ENCODE data around the gene CPHXL2.

The CPHXL2 gene

DNA sequence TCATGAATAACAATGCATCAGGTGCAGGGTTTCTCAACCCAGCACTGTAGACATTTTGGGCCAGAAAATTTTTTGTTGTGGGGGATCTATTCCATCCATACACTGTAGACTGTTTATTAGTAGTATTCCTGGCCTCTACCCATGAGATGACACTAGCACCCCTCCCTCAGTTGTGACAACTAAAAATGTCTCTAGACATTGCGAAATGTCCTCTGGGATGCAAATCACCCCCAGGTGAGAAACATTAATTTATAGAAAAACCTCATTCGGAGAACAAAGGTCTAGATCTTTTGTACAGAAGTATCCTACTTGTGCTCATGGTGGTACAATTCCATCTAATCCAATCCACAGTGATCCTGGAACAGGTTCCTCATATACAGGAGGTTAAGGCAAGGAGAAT, 58.0 kb downstream of the CPHXL2 start:
- H3K27me3 ChIP-seq (ENCODE audit: insufficient read depth, low read depth, severe bottlenecking), result no peaks in the 10 kb centered on the region
- H3K4me3 ChIP-seq (ENCODE audit: low read depth, low read length), result no peak overlapping the region
- DNase-seq, result no peak
- peaks cover 38% of the 10 kb centered on the region for H3K36me3 ChIP-seq
- TF ChIP-seq CTCF (IDR thresholded peaks at IDR 0.05; ENCODE audit: low read depth, low read length), result no peak
- H3K27ac ChIP-seq, result no peak overlapping the region
- no peaks in the 10 kb centered on the region for H3K9me3 ChIP-seq (ENCODE audit: severe bottlenecking)

DNA sequence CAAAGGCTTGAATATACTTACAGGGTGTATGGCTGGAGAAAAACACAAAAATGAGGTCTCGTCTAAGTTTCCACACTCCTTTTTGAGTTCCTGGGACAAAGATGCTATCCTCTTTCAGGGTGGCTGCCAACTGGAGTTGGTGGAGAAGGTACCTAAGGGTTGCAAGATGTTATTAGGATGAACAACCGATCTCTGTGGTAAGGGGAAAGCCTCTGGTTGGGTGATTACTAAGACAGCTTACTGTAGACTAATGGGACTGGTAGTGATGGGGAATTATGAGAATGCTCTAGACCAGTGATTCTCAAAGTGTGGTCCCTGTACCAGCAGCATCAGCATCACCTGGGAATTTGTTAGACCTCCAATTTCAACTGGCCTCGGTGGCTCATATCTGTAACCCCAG, 59.7 kb downstream of the CPHXL2 start:
- Histone ChIP-seq H3K36me3 (peaks cover 52% of the 10 kb centered on the region), H3K27ac (no peak overlapping the region), H3K4me3 (ENCODE audit: low read depth, low read length) (no peak overlapping the region), H3K27me3 (ENCODE audit: insufficient read depth, low read depth, severe bottlenecking) (no peaks in the 10 kb centered on the region), H3K9me3 (ENCODE audit: severe bottlenecking) (no peaks in the 10 kb centered on the region)
- TF ChIP-seq CTCF (IDR thresholded peaks at IDR 0.05; ENCODE audit: low read depth, low read length), result no peak
- DNase-seq, result no peak

DNA sequence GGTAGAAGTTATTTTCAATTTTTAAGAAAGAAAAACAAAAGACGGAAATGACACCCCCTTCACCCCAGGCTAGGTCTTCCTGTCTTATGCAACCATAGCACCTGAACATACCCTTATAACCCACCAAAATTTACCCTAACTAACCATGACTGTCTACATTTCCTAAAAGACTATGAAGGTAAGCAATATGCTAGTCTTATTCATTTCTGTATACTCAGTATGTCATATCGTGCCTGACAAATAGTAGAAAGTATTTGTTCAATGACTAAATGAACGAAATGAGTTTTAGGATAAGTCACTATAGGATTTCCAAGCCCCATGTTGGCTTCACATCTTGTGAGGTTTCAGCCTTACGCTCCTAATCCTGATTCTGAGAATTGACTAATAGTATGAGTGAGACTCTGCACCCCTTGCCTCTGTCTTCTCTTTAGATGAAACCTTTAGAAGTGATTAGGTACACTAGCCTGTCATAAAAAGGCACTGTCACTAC, 60.2 kb downstream of the CPHXL2 start:
- no peak for TF ChIP-seq CTCF (IDR thresholded peaks at IDR 0.05; ENCODE audit: low read depth, low read length)
- Histone ChIP-seq H3K4me3 (ENCODE audit: low read depth, low read length) (no peak overlapping the region), H3K9me3 (ENCODE audit: severe bottlenecking) (no peaks in the 10 kb centered on the region), H3K36me3 (peaks cover 58% of the 10 kb centered on the region), H3K27ac (no peak overlapping the region), H3K27me3 (ENCODE audit: insufficient read depth, low read depth, severe bottlenecking) (no peaks in the 10 kb centered on the region)
- DNase-seq, result no peak

DNA sequence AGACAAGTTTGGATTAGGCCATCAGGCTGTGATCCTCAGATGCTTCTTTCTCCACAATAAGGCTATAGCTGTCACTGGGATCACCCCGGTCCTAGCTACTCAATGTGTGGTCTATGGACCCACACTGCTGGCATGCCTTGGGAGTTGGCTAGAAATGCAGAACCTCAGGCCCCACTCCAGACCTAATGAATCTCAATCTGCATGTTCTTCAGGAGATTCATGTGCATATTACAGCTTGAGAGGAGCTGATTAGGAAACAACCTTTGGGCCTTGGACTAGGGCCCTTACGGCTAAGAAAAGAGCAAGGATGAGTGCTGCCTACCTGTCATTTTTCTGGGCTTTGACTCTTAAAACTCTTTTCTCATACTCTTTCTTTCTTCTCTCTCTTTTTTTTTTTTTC, 61.2 kb downstream of the CPHXL2 start:
- H3K4me3 ChIP-seq (ENCODE audit: low read depth, low read length), result no peak overlapping the region
- no peaks in the 10 kb centered on the region for H3K27me3 ChIP-seq (ENCODE audit: insufficient read depth, low read depth, severe bottlenecking)
- no peak overlapping the region for H3K27ac ChIP-seq
- H3K36me3 ChIP-seq, result peaks cover 67% of the 10 kb centered on the region
- TF ChIP-seq CTCF (IDR thresholded peaks at IDR 0.05; ENCODE audit: low read depth, low read length), result no peak
- DNase-seq, result no peak
- no peaks in the 10 kb centered on the region for H3K9me3 ChIP-seq (ENCODE audit: severe bottlenecking)

- no peak for DNase-seq
- peaks cover 70% of the 10 kb centered on the region for H3K36me3 ChIP-seq
These were observed 62.5 kb downstream of the CPHXL2 start for GRCh38 chr16:75614066-75614897.

More at GRCh38 chr16:75614066-75614897, 62.5 kb downstream of the CPHXL2 start:
- no peak for TF ChIP-seq CTCF (IDR thresholded peaks at IDR 0.05; ENCODE audit: low read depth, low read length)
- no peak overlapping the region for H3K27ac ChIP-seq
- no peaks in the 10 kb centered on the region for H3K27me3 ChIP-seq (ENCODE audit: insufficient read depth, low read depth, severe bottlenecking)
- no peaks in the 10 kb centered on the region for H3K9me3 ChIP-seq (ENCODE audit: severe bottlenecking)
- H3K4me3 ChIP-seq (ENCODE audit: low read depth, low read length), result no peak overlapping the region
